Measurements from ENCODE around the gene POLR3C.

- no peak for TF ChIP-seq NRF1 (conservative IDR thresholded peaks at IDR 0.05; ENCODE audit: low read depth, low read length)
- TF ChIP-seq SREBF2 (IDR thresholded peaks at IDR 0.05; ENCODE audit: low read length): no peak
- no peak for TF ChIP-seq IKZF1 (conservative IDR thresholded peaks at IDR 0.05)
- no peak for TF ChIP-seq POLR2AphosphoS5 (IDR thresholded peaks at IDR 0.05; ENCODE audit: low read length)
- no peak for TF ChIP-seq HDAC2 (IDR thresholded peaks at IDR 0.05)
- no peak for TF ChIP-seq CREM (IDR thresholded peaks at IDR 0.05; ENCODE audit: low read depth)
- TF ChIP-seq EZH2 (IDR thresholded peaks at IDR 0.05; ENCODE audit: borderline replicate concordance, control insufficient read depth, low read depth, low read length): no peak
- TF ChIP-seq CTCF (IDR thresholded peaks at IDR 0.05 in 2 of 3, conservative IDR thresholded peaks at IDR 0.05 in 1 of 3; ENCODE audit: control insufficient read depth in 2 of 3, extremely low read depth in 1 of 3, insufficient read depth in 1 of 3, low read depth in 3 of 3, low read length in 3 of 3): peak in 1 of 3 experiments; percentile 19; a peak in 2 of 6 replicates
Measured at GRCh38 chr1:145826030-145826429, 2.0 kb downstream of the POLR3C start.

Measured in GM12878 (cell line).